ENCODE data around the gene PSMD1.
"Not testable (repeated sequence)": the region's sequence is repeated elsewhere in the genome, so short reads cannot be mapped to it uniquely, and the experiment has no call there.

Gene PSMD1

DNA sequence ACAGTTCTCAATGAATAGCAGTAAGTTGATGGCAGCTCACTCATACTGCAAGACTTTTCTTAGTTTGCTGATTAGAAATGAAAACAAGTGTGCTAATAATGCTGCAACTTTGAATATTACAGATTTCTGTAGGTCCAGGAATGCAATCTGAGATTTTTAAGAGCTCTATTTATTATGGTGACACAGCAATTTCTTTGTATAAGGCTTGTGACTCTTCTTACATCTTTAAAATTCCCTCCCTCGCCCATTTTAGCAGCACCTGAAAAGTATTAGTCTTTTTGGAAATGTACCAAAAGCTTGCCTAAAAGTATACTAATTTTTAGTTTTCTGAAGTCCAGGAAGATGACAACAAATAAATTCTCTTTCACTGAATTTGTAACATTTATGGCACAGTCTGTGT lies 72.5 kb downstream of the PSMD1 start:
- H3K27ac ChIP-seq: no peak overlapping the region
- no peak for TF ChIP-seq CTCF (IDR thresholded peaks at IDR 0.05)
- no peak for TF ChIP-seq ZFX (IDR thresholded peaks at IDR 0.05; ENCODE audit: borderline replicate concordance)

DNA sequence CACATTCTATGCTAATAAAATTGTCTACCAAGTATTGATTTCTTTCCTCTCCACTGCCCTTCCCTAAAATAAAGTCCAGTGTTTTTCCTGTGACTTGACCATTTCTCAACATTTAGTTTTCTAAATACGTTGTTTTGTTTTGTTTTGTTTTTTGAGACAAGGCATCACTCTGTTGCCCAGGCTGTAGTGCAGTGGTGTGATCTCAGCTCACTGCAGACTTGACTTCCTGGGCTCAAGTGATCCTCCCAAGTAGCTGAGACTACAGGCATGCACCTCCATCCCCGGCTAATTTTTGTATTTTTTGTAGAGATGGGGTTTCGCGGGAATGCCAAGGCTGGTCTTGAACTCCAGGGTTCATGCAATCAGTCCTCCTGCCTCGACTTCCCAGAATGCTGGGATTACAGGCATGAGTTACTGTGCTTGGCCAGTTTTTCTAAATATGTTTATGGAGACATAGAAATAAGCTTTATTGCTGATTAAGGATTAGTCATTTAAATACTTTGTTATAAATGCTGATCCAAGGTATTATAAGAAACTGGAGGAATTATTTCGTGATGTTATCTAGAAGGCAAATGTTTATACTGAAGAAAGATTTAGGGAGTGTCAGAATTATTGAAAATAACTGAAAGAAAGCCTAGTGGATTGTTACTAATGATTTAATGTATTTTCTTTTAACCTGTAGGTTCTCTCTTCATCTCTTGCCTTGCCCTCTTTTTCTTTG lies 73.8 kb downstream of the PSMD1 start:
- no peak overlapping the region for H3K27ac ChIP-seq
- TF ChIP-seq CTCF (IDR thresholded peaks at IDR 0.05) (no peak), ZFX (IDR thresholded peaks at IDR 0.05; ENCODE audit: borderline replicate concordance) (no peak)

DNA sequence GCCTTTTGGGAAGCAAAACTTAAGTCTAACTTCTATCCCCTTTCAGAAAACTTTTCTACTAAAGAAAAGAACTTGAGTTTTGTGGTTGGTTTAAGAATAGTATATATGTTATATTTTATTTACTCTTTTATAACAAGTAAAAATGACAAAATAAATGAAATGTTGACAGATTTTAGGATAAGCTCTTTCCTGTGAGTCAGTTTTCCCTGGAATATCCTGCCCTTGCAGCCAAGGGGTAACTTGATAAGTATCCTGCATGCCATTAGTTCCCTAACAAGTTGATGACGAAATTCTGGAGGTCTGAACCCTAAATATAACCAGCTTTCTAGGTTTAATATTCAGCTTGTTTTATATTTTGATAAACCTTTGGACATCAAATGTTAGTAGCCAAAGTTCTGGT lies 75.5 kb downstream of the PSMD1 start:
- TF ChIP-seq CTCF (IDR thresholded peaks at IDR 0.05): no peak
- no peak overlapping the region for H3K27ac ChIP-seq

DNA sequence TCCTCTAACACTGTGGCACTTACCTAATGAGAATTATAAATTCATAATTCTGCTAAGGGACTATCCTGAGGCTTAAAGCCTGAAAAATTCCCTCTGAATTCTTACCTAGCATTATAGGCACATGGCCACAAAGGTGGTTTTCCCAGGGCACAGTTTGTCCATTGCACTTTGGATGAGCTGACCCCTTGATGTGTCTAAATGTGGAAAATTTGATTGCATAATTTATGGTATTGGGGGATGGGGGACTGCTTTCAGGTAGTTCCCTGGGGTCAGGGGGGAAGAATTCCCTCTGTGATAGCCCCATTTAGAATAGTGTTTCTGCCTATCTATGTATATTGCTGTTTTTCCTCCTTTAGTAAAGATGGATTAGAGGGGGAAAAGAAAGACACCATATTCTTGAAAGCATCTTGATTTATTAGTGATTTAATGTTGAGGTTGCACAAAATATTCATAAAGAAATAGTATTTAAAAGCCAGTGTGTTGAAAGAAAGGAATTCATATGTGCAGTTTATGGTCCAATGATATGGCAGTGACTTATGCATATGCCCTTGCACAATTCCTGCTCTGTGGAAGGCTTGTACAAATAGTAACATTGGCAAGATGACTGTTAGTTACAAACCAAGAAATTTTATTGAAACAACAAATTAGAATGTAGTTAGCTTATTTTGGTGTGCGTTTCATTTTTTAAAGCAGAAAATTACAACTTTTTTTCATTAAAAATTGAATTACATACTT lies 76.9 kb downstream of the PSMD1 start:
- TF ChIP-seq CTCF (IDR thresholded peaks at IDR 0.05): no peak
- H3K27ac ChIP-seq: no peak overlapping the region

- TF ChIP-seq ZFX (IDR thresholded peaks at IDR 0.05; ENCODE audit: borderline replicate concordance) (no peak), CTCF (IDR thresholded peaks at IDR 0.05) (no peak)
- no peak overlapping the region for H3K27ac ChIP-seq
Measured at GRCh38 chr2:231134910-231135655, 78.4 kb downstream of the PSMD1 start.

GRCh38 chr2:231138699-231139098 lies 82.0 kb downstream of the PSMD1 start:
- TF ChIP-seq ZFX (IDR thresholded peaks at IDR 0.05; ENCODE audit: borderline replicate concordance) (no peak), CTCF (IDR thresholded peaks at IDR 0.05) (no peak)

DNA sequence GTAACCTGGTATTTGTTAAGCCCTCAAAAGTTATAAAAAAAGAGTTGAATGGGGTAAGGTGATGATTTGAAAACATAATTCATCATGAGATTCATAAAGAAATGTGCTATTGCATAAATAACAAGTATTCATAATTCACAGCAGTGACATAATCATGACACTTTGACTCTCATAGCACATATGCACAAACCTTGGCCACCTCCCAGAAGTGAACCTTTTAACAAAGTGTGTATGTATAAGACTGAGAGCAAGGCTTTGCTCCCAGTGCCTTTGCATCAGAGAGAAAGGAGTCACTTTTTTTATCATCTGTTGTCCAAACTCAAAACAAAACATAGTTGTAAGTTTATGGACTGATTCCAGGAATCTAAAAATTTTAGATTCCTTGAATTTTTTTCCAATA lies 83.1 kb downstream of the PSMD1 start:
- TF ChIP-seq CTCF (IDR thresholded peaks at IDR 0.05) (no peak), ZFX (IDR thresholded peaks at IDR 0.05; ENCODE audit: borderline replicate concordance) (no peak)
- H3K27ac ChIP-seq: no peak overlapping the region

More at GRCh38 chr2:231138699-231139098, 82.0 kb downstream of the PSMD1 start:
- H3K27ac ChIP-seq: no peak overlapping the region

GRCh38 chr2:231140808-231141207 lies 84.1 kb downstream of the PSMD1 start:
- H3K27ac ChIP-seq: not testable (repeated sequence)
